ENCODE data around the gene SRPK1. TPM values are rescaled to one million over a fixed set of nuclear protein-coding genes. Genes with fewer than 3 reads are reported as not detected.

SRPK1 gene
- total RNA-seq, 4 donors from 2014 or later: 14.3 to 76.3 (median 29.4) TPM

- no peak overlapping the region for H3K27ac ChIP-seq
- H3K4me3 ChIP-seq: no peak overlapping the region
- no peak for DNase-seq
- no peaks in the 10 kb centered on the region for H3K9me3 ChIP-seq
- TF ChIP-seq POLR2A (IDR thresholded peaks at IDR 0.05): no peak
- TF ChIP-seq CTCF (IDR thresholded peaks at IDR 0.05): no peak
- intact Hi-C loops (cut with DNase I; ENCODE audit: low total_unique reads): no loop called here
- no peaks in the 10 kb centered on the region for H3K27me3 ChIP-seq
- no peaks in the 10 kb centered on the region for H3K4me1 ChIP-seq
- no peaks in the 10 kb centered on the region for H3K36me3 ChIP-seq
Measured at GRCh38 chr6:35926509-35927215, 5.8 kb upstream of the SRPK1 start.

GRCh38 chr6:35925961-35926360 is 5.1 kb upstream of the SRPK1 start:
- no peak for TF ChIP-seq CTCF (IDR thresholded peaks at IDR 0.05)
- TF ChIP-seq POLR2A (IDR thresholded peaks at IDR 0.05): no peak
- H3K36me3 ChIP-seq: no peaks in the 10 kb centered on the region
- intact Hi-C loops (cut with DNase I; ENCODE audit: low total_unique reads): no loop called here
- no peak overlapping the region for H3K27ac ChIP-seq
- H3K4me1 ChIP-seq: no peaks in the 10 kb centered on the region
- DNase-seq: no peak
- no peak overlapping the region for H3K4me3 ChIP-seq
- H3K27me3 ChIP-seq: no peaks in the 10 kb centered on the region
- H3K9me3 ChIP-seq: no peaks in the 10 kb centered on the region

GRCh38 chr6:35924146-35924545 is 3.2 kb upstream of the SRPK1 start:
- no peaks in the 10 kb centered on the region for H3K36me3 ChIP-seq
- no peaks in the 10 kb centered on the region for H3K27me3 ChIP-seq
- no peaks in the 10 kb centered on the region for H3K9me3 ChIP-seq
- no peak overlapping the region for H3K27ac ChIP-seq
- TF ChIP-seq POLR2A (IDR thresholded peaks at IDR 0.05) (no peak), CTCF (IDR thresholded peaks at IDR 0.05) (no peak)
- DNase-seq: no peak
- intact Hi-C loops (cut with DNase I; ENCODE audit: low total_unique reads): no loop called here
- H3K4me3 ChIP-seq: no peak overlapping the region
- no peaks in the 10 kb centered on the region for H3K4me1 ChIP-seq

GRCh38 chr6:35922139-35922554 is 1.2 kb upstream of the SRPK1 start:
- H3K27ac ChIP-seq: no peak overlapping the region
- H3K9me3 ChIP-seq: no peaks in the 10 kb centered on the region
- no peaks in the 10 kb centered on the region for H3K36me3 ChIP-seq
- intact Hi-C loops (cut with DNase I; ENCODE audit: low total_unique reads): no loop called here
- DNase-seq: no peak
- no peaks in the 10 kb centered on the region for H3K4me1 ChIP-seq
- TF ChIP-seq CTCF (IDR thresholded peaks at IDR 0.05) (no peak), POLR2A (IDR thresholded peaks at IDR 0.05) (no peak)
- no peaks in the 10 kb centered on the region for H3K27me3 ChIP-seq
- no peak overlapping the region for H3K4me3 ChIP-seq

GRCh38 chr6:35919827-35920751 is 809 bp downstream of the SRPK1 start:
- peak overlapping the region; percentile 86 to 94 for H3K4me3 ChIP-seq
- DNase-seq: no peak
- H3K27ac ChIP-seq: peak overlapping the region; percentile 85 to 87
- no peaks in the 10 kb centered on the region for H3K9me3 ChIP-seq
- TF ChIP-seq POLR2A (IDR thresholded peaks at IDR 0.05) (no peak), CTCF (IDR thresholded peaks at IDR 0.05) (no peak)
- H3K27me3 ChIP-seq: no peaks in the 10 kb centered on the region
- H3K4me1 ChIP-seq: no peaks in the 10 kb centered on the region
- intact Hi-C loops (cut with DNase I; ENCODE audit: low total_unique reads): no loop called here
- H3K36me3 ChIP-seq: no peaks in the 10 kb centered on the region

Measured in uterus (tissue), 4 donors.